ENCODE measurements around the gene PSMC3IP.
"Not testable (repeated sequence)": the region's sequence is repeated elsewhere in the genome, so short reads cannot be mapped to it uniquely, and the experiment has no call there.

DNA sequence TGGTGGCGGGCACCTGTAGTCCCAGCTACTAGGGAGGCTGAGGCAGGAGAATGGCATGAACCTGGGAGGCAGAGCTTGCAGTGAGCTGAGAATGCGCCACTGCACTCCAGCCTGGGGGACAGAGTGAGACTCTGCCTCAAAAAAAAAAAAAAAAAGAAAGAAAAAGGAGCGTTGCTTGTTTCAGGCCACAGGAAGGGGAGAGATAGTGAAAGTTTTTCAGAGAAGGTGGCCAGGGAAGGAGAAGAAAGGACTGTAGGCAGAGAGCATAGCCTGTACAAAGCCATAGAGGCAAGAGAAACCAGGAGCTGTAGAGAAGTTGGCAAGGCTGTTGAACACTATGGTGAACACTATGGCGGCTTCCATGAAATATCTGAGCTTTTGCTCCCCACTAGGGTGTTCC, 37.0 kb downstream of the PSMC3IP start:
- TF ChIP-seq, protein P1, sequence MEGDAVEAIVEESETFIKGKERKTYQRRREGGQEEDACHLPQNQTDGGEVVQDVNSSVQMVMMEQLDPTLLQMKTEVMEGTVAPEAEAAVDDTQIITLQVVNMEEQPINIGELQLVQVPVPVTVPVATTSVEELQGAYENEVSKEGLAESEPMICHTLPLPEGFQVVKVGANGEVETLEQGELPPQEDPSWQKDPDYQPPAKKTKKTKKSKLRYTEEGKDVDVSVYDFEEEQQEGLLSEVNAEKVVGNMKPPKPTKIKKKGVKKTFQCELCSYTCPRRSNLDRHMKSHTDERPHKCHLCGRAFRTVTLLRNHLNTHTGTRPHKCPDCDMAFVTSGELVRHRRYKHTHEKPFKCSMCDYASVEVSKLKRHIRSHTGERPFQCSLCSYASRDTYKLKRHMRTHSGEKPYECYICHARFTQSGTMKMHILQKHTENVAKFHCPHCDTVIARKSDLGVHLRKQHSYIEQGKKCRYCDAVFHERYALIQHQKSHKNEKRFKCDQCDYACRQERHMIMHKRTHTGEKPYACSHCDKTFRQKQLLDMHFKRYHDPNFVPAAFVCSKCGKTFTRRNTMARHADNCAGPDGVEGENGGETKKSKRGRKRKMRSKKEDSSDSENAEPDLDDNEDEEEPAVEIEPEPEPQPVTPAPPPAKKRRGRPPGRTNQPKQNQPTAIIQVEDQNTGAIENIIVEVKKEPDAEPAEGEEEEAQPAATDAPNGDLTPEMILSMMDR (IDR thresholded peaks at IDR 0.05) = not testable (repeated sequence)
- TF ChIP-seq POLR2AphosphoS5, EP300, POLR2A (IDR thresholded peaks at IDR 0.05): not testable (repeated sequence)

Measured in upper lobe of left lung (tissue), 4 donors.